ENCODE data around the gene BARX2. TPM values are rescaled to one million over a fixed set of nuclear protein-coding genes. Genes with fewer than 3 reads are reported as not detected.
"Not testable (repeated sequence)": the region's sequence is repeated elsewhere in the genome, so short reads cannot be mapped to it uniquely, and the experiment has no call there.

BARX2 gene
- total and polyA plus RNA-seq, 8 donors = 1.1 to 27.7 (median 2.3) TPM; not detected in 1

GRCh38 chr11:129331217-129331616 is 44.4 kb upstream of the BARX2 start:
- peak; percentile 40 to 46 for DNase-seq
- intact Hi-C loops (cut with DNase I; ENCODE audit: low total_unique reads) = loop anchor here (5.0 kb wide), 1 partner anchor 214 kb away; no protein-coding TSS in a partner anchor
- TF ChIP-seq EP300 (IDR thresholded peaks at IDR 0.05) (no peak), CTCF (IDR thresholded peaks at IDR 0.05) (no peak), POLR2AphosphoS5 (IDR thresholded peaks at IDR 0.05) (no peak), POLR2A (IDR thresholded peaks at IDR 0.05) (no peak)
- Histone ChIP-seq H3K9me3 (no peaks in the 10 kb centered on the region), H3K27ac (no peak overlapping the region), H3K4me1 (peaks cover 0 to 10% (median 3%) of the 10 kb centered on the region in 4 donors), H3K36me3 (no peaks in the 10 kb centered on the region), H3K4me3 (no peak overlapping the region), H3K27me3 (no peaks in the 10 kb centered on the region)
- WGBS, 5 donors = 71 to 83% (median 74%) methylated on average over 4 to 5 of the region's 5 CpGs

- intact Hi-C loops (cut with DNase I; ENCODE audit: low total_unique reads) = loop anchor here (5.0 kb wide), 1 partner anchor 215 kb away; no protein-coding TSS in a partner anchor
- Histone ChIP-seq H3K4me1 (peaks cover 0 to 10% (median 3%) of the 10 kb centered on the region in 4 donors), H3K9me3 (no peaks in the 10 kb centered on the region), H3K36me3 (no peaks in the 10 kb centered on the region), H3K4me3 (no peak overlapping the region), H3K27ac (no peak overlapping the region), H3K27me3 (no peaks in the 10 kb centered on the region)
- 0 to 2% (median 1%) methylated on average over 11 of the region's 11 CpGs for WGBS, 5 donors
- no peak for TF ChIP-seq EP300 (IDR thresholded peaks at IDR 0.05)
- TF ChIP-seq POLR2A (IDR thresholded peaks at IDR 0.05) = no peak
- TF ChIP-seq CTCF (IDR thresholded peaks at IDR 0.05) = peak in 5 of 7 experiments; percentile 64 to 87 (median 83)
- peak in 1 of 3 donors; percentile 57 for TF ChIP-seq POLR2AphosphoS5 (IDR thresholded peaks at IDR 0.05)
- DNase-seq = peak; percentile 91 to 92
These were observed 43.8 kb upstream of the BARX2 start for GRCh38 chr11:129331871-129332274.

GRCh38 chr11:129333873-129334272 is 41.8 kb upstream of the BARX2 start:
- DNase-seq = no peak
- no peak for TF ChIP-seq CTCF (IDR thresholded peaks at IDR 0.05)
- no peak overlapping the region for H3K27ac ChIP-seq
- no peaks in the 10 kb centered on the region for H3K27me3 ChIP-seq
- peaks cover 0 to 10% (median 3%) of the 10 kb centered on the region in 4 donors for H3K4me1 ChIP-seq
- no peak overlapping the region for H3K4me3 ChIP-seq
- intact Hi-C loops (cut with DNase I; ENCODE audit: low total_unique reads) = loop anchor here (5.0 kb wide), 1 partner anchor 217 kb away; no protein-coding TSS in a partner anchor
- H3K36me3 ChIP-seq = no peaks in the 10 kb centered on the region
- no peaks in the 10 kb centered on the region for H3K9me3 ChIP-seq

- H3K27ac ChIP-seq; H3K27me3 ChIP-seq; intact Hi-C loops (cut with DNase I; ENCODE audit: low total_unique reads); H3K4me3 ChIP-seq; H3K36me3 ChIP-seq; H3K9me3 ChIP-seq; H3K4me1 ChIP-seq; DNase-seq: not testable (repeated sequence)
- 85 to 94% (median 90%) methylated on average over 18 to 23 of the region's 23 CpGs for WGBS, 5 donors
These were observed 31.2 kb upstream of the BARX2 start for GRCh38 chr11:129344301-129344940.

- intact Hi-C loops (cut with DNase I; ENCODE audit: low total_unique reads) = no loop called here
These were observed 28.7 kb upstream of the BARX2 start for GRCh38 chr11:129346916-129347315.

More at GRCh38 chr11:129346916-129347315, 28.7 kb upstream of the BARX2 start:
- TF ChIP-seq POLR2AphosphoS5 (IDR thresholded peaks at IDR 0.05) (no peak), EP300 (IDR thresholded peaks at IDR 0.05) (no peak), POLR2A (IDR thresholded peaks at IDR 0.05) (no peak), CTCF (IDR thresholded peaks at IDR 0.05) (no peak)
- Histone ChIP-seq H3K4me1 (no peaks in the 10 kb centered on the region), H3K27ac (no peak overlapping the region), H3K4me3 (no peak overlapping the region), H3K27me3 (no peaks in the 10 kb centered on the region), H3K9me3 (no peaks in the 10 kb centered on the region), H3K36me3 (no peaks in the 10 kb centered on the region)
- no peak for DNase-seq
- WGBS, 5 donors = 83 to 97% (median 89%) methylated on average over 2 of the region's 2 CpGs

All from stomach (tissue), 9 donors.